Measurements from ENCODE around the gene PAGE4. TPM values are rescaled to one million over a fixed set of nuclear protein-coding genes. Genes with fewer than 3 reads are reported as not detected.

PAGE4 gene, protein sequence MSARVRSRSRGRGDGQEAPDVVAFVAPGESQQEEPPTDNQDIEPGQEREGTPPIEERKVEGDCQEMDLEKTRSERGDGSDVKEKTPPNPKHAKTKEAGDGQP
- not detected in 2 replicates for total RNA-seq

DNA sequence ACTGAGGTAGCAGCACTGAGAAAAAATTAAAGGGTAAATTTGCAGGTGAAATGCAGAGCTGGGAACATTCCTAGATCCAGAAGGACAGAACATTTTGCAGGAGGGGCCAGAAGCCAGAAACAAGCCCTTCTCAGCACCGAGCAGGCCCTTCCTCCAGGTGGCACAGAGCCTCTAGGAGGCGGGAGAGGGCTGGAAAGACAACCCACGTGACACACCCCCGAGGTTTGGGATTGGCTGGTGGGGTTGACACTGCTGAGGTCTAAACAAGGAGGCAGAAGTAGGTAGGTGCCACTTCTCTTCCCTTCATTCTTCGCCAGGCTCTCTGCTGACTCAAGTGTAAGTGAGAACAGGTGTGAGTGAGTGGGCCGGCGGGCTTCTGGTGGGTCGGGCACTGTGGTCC lies at the start of gene PAGE4:
PAGE4 (plus strand) TSS at position 288 of the 400 bp plus-strand sequence. CDS start 1,126 bp downstream, outside the sequence.

DNA sequence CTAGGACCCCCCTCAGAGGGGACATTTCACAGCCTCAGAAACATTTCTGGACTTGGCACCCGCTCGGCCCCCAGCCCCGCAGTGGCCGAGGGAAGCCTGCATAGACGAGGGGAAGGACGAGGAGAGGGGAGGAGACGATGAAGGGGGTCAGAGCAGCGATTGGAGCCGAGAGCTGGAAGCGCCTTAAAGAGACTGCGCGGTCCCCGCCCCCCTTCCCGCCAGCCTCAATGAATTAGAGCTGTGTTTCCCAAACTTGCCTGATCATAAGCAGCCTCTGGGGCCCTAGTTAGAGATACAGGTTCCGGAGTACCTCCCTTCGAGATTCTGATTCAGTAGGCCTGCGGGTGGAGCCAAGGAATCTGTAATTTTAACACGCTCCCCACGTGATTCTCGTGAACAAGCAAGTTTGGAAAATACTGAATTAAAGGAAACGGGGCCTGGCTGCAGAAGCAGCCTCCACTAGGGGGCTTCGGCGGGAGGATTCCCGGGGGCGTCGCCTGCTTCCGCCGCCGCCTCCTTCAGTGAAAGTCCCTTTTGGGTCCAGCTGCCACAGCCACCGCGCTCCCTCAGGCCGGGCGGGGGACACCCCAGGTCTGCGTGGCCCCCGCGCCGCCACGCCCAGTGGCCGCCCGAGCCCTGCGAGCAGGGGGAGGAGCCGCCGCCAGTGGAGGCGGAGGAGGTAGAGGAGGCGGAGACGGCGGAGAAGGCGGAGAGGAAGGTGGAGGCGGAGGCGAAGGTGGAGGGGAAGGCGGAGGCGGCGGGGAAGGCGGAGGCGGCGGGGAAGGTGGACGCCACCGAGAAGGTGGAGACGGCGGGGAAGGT lies 49.9 kb downstream of the PAGE4 start, which contains the start of gene USP27X:
USP27X (plus strand) TSS at position 651 of the 822 bp plus-strand sequence. CDS start 824 bp downstream, outside the sequence.

Other genes starting within 250 kb of the PAGE4 start
- not detected in 2 replicates for gene GAGE12H, start 249.4 kb upstream of the PAGE4 start, total RNA-seq
- not detected in 2 replicates for gene GAGE2A, start 239.8 kb upstream of the PAGE4 start, total RNA-seq
- not detected in 2 replicates for gene GAGE1, start 230.3 kb upstream of the PAGE4 start, total RNA-seq
- gene PAGE1, start 133.3 kb upstream of the PAGE4 start, total RNA-seq = not detected in 2 replicates
- gene USP27X, start 50.2 kb downstream of the PAGE4 start, total RNA-seq = 1.4 and 1.9 TPM in 2 replicates
- 1.7 and 1.8 TPM in 2 replicates for gene CLCN5, start 93.3 kb downstream of the PAGE4 start, total RNA-seq

All from myometrial cell (primary cell).